HG02852 (cell line): ENCODE results near the gene XYLT1.

Experiments used
- ATAC-seq: cut with Tn5 transposase; IDR thresholded peaks from one replicate; pipeline ENCODE4 v1.9.1; 2021; ENCODE audit warnings: mild to moderate bottlenecking, moderate library complexity; ENCODE audit not compliant: unreplicated experiment

XYLT1 gene

DNA sequence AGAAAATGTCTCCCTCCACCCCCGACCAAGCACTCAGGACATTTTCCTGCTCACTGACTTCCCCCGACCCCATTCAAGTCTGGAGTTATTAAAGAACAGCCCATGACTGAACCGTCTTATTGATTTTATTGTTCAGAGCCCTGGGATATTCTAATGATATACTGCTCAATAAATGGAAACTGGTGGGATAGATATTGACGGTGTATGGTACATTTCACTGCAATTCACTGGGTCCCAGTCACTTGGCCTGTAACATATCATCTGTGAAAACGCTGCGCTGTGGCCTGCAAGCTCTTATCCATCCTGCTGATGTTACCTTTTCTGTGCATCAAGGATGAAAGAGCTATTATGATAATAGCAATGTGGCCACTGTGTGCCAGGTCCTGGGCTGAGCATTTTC is 258.2 kb downstream of the XYLT1 start:
- ATAC-seq = no peak

DNA sequence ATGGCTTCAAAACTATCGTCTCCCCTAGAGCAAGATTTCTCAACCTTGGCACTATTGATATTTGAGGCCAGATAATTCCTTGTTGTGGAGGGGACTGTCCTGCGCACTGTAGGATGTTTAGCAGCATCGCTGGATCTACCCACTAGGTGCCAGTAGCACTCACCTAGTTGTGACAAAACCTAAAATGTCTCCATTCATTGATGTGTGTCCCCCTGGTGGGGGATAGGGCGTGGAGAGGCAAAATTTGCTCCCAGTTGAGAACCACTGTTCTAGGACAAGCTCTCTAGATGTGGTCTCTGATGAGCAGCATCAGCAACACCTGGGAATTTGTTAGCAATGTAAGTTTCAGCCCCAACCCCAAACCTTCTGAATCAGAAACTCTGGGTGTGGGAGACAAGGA is 259.0 kb downstream of the XYLT1 start:
- no peak for ATAC-seq

DNA sequence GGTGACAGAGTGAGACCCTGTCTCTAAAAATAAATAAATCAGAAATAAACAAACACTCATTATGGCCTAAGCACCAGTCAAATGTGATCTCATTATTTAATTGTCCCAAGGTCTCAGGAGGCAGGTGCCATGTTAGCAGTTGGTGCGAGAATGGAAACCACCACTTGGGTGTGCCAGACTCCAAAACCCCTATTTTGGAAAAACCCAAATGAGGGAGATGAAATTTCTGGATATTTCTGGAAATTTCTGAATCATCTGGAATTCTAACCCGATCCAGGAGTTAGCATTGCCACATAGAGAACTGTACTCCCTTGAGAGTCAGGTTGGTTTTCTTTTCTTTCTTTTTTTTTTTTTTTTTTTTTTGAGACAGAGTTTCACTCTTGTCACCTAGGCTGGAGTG is 264.0 kb downstream of the XYLT1 start:
- ATAC-seq = no peak

DNA sequence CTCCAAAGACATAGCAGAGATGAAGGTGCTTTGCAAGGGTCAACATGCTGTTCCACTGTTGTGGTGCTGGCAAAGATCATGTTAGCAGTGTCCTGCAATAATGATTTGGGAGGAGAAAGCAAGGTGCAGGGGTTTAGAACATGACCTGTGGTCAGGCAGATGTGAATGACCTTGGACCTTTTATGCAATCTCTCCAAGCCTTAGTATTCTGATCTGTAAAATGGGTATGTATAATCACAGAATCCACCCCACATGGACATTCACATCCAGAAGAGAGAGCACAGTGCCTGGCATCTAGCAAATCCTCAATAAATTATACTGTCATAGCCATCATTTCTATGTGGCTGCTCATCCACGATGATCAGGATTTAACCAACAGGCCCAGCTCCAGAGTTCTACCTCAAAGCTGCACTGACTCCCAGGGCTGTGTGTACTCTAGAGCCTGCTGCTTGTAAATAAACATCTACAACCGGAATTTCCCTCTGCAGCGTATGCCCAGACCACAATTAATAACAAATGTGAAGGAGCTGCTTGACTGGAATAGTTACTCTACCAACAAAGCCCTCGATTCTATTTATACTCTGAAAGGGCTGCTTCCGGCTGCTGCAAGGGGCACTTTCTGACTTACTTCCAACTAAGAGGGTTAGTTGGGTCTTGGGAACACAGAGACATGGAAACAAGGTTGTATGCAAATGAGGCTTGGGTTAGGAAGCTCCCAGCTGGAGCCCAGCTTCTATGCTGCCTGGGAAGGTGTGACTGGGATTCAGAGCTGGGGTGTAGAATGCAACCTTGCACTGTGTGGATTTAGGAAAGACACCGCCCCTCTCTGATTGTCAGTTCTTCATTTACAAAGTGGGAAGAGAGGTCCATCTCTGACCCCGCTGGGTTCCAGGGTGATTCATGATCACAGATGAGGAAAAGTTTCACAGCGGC is 265.2 kb downstream of the XYLT1 start:
- no peak for ATAC-seq

DNA sequence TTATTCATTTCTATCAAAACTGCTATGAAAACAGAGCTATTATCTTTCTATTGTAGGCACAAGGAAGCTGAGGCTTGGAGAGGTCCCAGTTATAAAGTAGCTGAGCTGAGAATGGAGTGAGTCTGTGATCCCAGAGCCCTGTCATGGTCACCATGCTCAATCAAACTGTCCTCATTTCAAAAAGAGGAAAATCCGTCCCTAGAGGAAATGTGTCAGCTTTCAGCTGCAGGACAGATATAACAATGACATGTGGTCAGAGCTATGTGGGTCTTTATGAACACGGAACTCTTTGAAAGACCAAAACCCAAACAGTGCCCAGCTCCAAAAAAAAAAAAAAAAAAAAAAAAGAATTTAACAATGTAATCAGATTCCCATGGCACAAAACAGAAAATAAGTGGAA is 266.1 kb downstream of the XYLT1 start:
- no peak for ATAC-seq

DNA sequence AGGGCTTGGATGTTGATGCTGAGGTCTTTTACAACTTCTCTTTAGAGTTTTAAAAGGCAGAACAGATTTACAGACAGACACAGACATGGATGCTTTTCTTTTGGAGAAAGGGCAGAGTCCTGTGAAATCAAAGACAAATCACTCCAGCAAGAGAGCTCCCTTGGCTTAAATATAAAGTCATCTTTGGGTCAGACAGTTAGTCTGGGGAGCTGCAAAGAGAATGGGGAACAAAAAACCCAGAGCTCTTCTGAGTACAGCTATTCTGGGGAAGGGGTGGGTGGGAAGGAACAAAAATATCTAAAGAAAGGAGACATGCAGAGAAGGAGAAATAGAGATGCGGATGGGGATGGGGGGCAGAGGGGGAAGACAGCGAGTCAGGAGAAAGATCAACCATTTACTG is 266.6 kb downstream of the XYLT1 start:
- ATAC-seq = no peak

DNA sequence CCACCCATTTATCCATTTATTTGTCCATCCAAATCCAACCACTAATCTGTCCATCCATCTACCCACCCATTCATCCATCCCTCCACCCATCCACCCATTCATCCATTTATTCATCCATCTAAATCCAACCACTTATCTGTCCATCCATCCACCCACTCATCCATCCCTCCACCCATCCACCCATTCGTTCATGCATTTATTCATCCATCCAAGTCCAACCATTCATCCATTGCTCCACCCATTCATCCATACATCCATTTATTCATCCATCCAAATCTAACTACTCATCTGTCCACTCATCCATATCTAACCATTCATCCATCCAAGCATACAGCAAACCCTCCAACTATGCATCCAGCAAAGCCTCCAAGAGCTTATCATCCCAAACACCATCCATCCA is 267.3 kb downstream of the XYLT1 start:
- ATAC-seq = no peak

DNA sequence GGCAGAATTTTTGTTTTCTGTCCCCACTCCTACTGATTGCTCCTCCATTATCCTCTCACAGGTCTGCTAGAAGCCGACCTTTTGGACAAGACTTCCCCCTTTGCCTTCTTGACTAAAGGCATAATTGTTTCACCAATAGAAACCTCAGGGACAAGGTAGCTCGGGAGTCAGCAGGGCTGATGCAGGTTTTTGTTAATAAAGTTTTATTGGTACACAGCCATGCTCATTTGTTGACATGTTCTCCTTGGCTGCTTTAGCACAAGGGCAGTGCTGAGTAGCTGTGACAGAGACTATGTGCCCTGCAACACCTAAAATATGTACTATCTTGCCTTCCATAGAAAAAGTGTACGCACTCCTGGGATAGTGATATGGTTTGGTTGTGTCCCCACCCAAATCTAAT is 271.6 kb downstream of the XYLT1 start:
- no peak for ATAC-seq

DNA sequence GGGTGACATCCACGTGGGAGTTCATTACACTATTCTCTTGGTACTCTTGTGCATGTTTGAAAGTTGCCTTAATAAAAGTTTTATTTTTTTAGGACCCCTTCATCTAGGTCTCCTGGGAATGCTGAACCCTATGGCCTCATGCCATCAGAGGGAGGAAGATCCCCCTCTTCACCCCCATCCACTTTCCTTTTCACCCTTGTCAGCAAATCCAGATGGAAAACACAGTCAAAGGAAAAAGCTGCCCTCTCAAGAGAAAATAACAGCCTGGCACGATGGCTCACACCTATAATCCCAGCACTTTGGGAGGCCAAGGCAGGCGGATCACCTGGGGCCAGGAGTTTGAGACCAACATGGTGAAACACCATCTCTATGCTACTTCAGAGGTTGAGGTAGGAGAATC is 274.2 kb downstream of the XYLT1 start:
- ATAC-seq = no peak

DNA sequence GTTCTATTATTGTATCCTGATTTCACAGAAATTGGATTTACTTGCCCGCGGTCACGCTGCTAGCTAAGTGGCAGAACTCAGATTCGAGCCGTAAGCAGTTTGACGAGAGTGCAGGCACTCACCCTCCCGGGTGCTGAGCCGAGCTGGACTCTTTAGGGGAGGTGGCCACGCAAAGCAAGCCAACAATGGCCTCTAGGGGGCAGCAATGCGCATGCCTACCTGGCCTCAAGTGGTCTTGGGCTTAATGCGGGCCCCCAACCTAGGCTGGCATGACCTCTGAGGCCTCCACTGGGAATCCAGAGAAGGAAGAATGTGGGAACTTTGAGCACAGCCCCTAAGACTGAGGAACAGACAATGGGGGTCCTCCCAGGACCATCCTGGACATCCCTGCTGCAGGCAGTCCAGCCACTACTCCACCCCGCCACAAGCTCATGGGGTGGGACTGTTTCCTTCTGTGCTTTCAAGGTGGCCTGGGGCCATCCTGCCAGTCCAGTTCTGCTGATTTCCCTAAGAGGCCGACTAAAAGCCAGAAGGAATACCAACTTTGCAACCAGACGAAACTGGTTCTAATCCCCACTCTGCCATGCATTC is 276.5 kb downstream of the XYLT1 start:
- no peak for ATAC-seq

DNA sequence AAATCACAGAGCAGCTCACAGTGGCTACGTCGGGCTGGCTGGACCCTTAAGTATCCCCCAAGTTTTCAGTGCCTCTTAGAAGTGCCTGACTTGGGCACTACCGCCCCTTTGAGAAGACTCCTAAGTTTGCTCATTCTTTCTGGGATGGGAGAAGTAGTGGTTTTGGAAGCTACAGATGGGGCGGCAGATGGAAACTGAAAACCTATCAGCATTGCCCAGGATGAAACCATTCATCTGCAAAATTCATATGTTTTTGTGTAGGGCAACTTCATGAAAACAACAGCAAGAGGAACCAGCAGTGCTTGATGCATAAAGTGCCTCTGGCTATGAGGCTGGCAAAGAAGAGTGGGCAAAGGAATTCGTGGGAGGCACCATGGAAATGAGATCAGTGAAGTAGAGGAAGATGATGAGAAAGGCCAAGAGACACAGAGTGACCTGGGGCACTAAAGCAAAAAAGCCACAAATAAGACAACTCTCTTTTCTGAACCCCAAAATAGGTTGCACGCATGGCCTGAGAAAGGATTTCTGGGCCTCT is 277.1 kb downstream of the XYLT1 start:
- ATAC-seq = no peak

DNA sequence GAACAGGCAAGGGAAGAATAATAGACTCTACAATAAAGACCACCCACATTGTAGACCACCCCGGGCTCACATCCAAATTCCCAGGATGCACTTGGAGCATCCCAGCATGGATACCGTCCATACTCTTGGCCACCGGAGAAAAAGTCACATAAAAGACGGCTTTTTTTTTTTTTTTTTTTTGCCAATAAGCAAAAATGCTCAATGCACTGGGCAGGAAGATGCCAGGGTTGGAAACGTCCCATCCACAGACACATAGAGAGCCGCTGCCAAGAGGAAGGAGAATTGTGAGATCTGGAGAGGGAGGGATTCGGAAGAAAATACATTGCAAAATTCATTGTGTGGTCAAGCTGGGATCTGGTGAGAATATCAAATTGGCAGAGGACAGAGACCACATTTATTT is 286.7 kb downstream of the XYLT1 start:
- no peak for ATAC-seq

DNA sequence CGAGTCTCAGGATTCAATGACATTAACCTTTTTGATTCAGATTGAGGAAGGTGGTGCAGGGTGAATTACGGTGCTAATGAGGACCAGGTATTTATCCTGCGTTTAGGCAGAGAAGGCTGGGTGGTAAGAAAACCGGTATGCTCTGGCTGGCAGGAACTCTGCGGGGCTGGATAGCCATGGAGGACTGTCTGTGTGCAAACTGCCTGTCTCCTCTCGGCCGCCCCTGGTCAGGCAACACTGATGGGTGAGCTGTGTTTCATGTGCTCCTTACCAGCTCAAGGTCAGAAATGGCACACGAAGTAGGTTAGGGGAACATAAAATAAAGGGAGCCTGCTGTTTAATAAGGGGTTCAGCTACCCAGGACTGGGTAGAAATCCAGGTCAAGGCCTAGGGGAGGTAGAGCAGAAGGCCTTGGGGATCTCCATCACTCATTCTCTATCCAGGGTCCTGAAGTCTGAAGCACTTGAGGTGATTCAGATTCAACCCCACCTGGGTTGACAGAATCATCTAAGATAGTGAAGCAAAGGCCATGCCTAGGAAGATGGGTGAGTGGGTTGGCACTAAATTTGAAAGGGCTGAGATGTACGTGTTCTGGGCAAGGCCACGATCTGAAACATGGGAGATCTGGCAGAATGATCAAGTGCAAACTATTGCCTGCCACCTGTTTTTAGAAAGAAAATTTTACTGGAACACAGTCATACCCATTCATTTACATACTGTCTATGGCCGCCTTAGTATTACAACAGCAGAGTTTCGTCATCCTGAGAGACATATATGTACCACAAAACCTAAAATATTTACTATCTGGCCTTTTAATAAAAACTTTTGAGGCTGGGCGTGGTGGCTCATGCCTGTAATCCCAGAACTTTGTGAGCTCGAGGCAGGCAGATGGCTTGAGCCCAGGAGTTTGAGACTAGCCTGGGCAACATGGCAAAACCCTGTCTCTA is 292.5 kb downstream of the XYLT1 start:
- no peak for ATAC-seq

DNA sequence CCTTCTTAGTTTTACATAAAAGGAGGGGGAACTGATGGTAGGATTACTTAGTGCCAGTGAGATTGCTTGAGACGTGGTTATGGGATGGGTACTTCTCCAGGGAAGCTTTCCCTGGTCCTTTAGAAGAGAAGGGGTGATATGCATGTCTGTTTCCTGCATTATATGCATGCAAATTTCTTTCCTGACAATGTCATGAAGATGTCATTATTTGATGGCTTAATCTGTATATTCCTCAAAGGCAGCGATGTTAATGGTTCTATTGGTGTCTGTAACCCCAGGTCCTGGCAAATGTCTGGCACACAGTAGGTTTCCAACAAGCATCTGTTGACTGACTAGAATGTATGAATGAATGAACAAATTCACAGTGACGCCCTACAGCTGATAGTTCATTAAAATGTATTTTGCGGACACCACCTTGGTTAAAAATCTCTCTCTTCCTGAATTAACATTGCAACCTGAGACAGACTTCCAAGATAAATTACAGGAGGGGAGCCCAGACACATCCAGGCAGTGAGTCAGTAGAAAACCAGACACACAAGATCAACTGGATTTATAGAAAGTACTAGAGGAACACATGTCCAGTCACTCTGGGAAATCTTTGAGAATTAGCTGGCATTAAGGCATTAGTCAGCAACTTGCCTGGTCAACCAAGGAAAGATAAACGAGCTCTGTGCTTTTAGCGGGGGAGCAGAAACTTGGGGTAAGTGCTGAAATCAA is 293.4 kb downstream of the XYLT1 start:
- no peak for ATAC-seq

DNA sequence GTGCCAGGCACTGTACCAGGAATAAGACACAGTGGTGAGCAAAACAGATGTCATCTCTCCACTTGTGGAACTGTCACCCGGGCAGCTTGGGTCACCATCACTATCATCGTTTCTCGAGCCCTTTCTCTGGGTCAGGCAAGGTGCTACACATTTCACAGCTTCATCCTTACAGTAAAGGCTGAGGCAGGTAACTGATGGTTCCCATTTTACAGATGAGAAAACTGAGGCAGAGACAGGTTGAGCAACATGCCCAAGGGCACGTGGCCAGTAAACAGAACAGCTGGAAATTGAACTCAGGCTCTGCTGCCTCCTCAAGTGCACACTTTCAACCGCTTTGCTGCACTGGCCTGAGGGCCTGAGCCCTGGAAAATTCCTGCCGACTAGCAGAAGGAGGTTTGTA is 294.6 kb downstream of the XYLT1 start:
- ATAC-seq = no peak

DNA sequence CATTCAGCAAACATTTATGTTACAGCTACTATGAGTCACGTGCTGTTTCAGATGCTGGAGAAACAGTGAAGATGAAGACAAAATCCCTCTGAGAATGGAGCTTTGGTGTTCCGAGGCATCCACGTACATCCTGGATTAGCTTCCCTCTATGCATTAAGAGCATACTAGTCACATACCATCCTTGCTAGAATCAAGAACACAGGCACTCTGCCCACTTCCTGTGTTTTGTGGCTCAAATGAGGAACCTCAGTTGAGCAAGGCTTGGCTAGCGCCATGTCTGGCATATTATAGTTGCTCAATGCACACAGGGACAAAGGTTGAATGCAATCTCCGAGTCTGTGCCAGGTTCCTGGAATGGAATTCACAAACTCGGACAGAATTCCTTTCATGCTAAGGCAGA is 297.5 kb downstream of the XYLT1 start:
- ATAC-seq = no peak

DNA sequence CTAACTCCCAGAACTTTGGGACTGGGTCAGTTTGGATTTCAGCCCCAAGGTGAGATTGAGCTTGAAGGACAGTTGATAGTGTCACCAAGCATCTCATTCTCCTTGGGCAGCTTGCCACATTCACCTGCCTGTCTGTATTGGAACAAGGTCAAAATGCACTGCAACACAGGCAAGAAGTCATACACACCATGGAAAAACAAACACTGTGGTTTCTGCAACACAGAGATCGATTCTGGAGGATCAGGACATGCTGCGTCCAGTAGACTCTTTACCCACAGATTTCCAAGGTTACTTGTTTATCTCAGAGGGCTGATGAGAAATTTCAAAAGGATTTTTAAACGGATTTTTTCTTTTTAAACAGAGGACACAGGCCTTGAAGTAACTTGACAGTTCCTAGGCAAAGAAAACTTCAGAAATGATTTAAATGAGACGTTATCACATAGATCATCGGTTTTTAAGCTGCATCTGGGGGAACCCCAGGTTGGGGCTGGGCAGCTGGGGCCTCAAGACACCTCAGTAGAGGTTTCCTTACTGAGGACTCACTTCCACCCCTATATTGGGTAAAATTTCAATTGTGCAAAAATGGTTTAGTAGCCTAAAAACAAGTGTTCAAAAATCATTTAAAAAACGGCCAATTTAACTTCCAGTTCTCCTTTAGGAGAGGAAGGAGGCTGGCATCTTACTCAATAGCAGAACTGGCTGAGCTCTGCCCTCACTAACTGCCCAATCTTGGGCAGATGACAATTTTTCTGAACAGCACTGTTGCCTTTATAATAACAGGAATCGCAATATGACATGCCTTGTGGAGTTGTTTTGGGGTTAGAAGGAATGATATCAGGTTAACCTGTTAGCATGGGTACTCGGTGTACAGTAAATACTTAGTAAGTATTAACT is 299.3 kb downstream of the XYLT1 start:
- ATAC-seq = no peak

DNA sequence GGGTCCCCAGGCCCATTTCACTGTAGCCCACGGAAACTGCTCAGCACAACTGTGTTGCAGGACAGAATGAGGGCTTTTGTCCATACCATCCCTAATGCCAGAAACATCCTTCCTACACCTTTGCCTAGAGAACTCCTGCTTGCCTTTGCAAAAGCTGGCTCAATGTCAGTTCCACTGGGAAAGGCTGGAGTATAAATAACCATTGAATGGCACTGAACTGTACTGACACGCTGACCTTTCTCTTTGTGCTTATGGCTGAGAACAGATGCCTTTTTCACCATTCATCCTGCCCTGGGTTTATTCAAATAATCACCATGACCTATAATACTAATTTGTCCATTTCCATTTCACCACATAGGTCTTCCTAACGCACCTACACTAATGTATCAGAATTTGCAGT is 300.3 kb downstream of the XYLT1 start:
- no peak for ATAC-seq

DNA sequence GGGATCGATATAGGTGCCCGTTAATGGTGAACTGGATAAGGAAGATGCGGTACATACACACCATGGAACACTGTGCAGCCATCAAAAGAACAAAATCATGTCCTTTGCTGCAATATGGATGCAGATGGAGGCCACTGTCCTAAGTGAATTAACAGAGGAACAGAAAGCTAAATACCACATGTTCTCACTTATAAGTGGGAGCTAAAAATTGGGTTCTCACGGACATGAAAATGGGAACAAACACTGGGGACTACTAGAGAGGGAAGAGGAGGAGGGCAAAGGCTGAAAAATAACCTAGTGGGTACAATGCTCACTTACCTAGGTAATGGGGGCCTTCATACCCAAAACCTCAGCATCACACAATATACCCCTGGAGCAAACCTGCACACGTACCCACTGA is 302.6 kb downstream of the XYLT1 start:
- ATAC-seq = no peak

DNA sequence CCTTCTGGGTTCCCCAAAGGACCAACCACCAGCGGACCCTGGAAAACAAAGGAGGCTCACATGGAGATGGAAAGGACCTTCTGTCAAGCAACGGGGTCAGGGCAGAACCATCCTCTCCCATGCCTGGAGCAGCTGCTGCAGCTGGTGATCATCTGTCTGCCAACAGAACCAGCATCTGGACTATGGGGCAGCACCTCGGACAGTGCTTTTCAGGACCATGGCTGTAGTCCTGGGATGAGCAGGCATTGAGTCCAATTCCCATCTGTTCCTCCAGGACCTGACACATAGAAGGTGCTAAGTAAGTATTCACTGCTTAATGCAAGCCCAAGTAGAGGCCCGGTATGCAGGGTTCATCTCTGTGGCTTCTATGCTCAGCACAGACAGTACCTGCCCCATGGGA is 304.7 kb downstream of the XYLT1 start:
- no peak for ATAC-seq
